DND-41 (cell line): ENCODE results near the gene PLCG1.

Experiments
- ATAC-seq: fragments of 200-7000 bp; cut with Tn5 transposase; 3 replicates; pipeline ENCODE4 v1.9.1; 2021; ENCODE audit warnings: low read depth; ENCODE audit not compliant: insufficient read depth
- DNase-seq: peaks from one replicate; pipeline ENCODE4 v3.0.0-alpha.2; 2020
- H2AFZ ChIP-seq: 2 replicates; pipeline ENCODE4 v1.6.0; 2012; ENCODE audit warnings: low read depth, low read length
- H3K27ac ChIP-seq: 2 replicates; pipeline ENCODE4 v1.5.1; 2012; ENCODE audit warnings: low read length, inconsistent platforms
- H3K27me3 ChIP-seq: fragments of 200-600 bp; sonication (generic); 2 replicates; pipeline ENCODE4 v1.6.0; 2012; ENCODE audit warnings: low read length, mild to moderate bottlenecking, inconsistent platforms; ENCODE audit not compliant: insufficient read depth, poor library complexity
- H3K36me3 ChIP-seq: 2 replicates; pipeline ENCODE4 v1.5.1; 2012; ENCODE audit warnings: low read length, inconsistent platforms; ENCODE audit not compliant: insufficient read depth
- H3K4me1 ChIP-seq: 2 replicates; pipeline ENCODE4 v1.5.1; 2012; ENCODE audit warnings: mild to moderate bottlenecking, low read length; ENCODE audit not compliant: insufficient read depth
- H3K4me2 ChIP-seq: 2 replicates; pipeline ENCODE4 v1.6.0; 2012; ENCODE audit warnings: mild to moderate bottlenecking, moderate library complexity, low read length, inconsistent platforms; ENCODE audit not compliant: insufficient read depth
- H3K4me3 ChIP-seq, 2 experiments: fragments of 200-600 bp in 1 of 2; shearing (Covaris generic) in 1 of 2; 2 replicates each; pipeline ENCODE4 v1.5.1; 2012 to 2016; ENCODE audit warnings: inconsistent platforms in 2 of 2, low read length in 2 of 2, mild to moderate bottlenecking in 2 of 2, low read depth in 1 of 2, moderate library complexity in 1 of 2
- H3K79me2 ChIP-seq: 2 replicates; pipeline ENCODE4 v1.6.0; 2012; ENCODE audit warnings: low read length, inconsistent platforms; ENCODE audit not compliant: insufficient read depth
- H3K9ac ChIP-seq: 2 replicates; pipeline ENCODE4 v1.6.0; 2012; ENCODE audit warnings: low read depth, mild to moderate bottlenecking, inconsistent platforms, low read length, moderate library complexity
- H3K9me3 ChIP-seq: 2 replicates; pipeline ENCODE4 v1.5.1; 2012; ENCODE audit warnings: low read length, moderate library complexity, mild to moderate bottlenecking, inconsistent platforms; ENCODE audit not compliant: insufficient read depth, severe bottlenecking
- H4K20me1 ChIP-seq: 2 replicates; pipeline ENCODE4 v1.6.0; 2012; ENCODE audit warnings: low read length; ENCODE audit not compliant: insufficient read depth
- EZH2 ChIP-seq: IDR thresholded peaks from 3 replicates; pipeline ENCODE4 v1.6.1; 2012; ENCODE audit warnings: borderline replicate concordance, low read depth, mild to moderate bottlenecking, moderate library complexity, low read length, inconsistent platforms; ENCODE audit not compliant: severe bottlenecking
- TF ChIP-seq, protein P1 (sequence below): IDR thresholded peaks from 2 replicates; pipeline ENCODE4 v1.5.1; 2012; ENCODE audit warnings: borderline replicate concordance, low read length, moderate library complexity, mild to moderate bottlenecking; ENCODE audit not compliant: poor library complexity, severe bottlenecking; ENCODE audit errors: extremely low read depth

PLCG1 gene

DNA sequence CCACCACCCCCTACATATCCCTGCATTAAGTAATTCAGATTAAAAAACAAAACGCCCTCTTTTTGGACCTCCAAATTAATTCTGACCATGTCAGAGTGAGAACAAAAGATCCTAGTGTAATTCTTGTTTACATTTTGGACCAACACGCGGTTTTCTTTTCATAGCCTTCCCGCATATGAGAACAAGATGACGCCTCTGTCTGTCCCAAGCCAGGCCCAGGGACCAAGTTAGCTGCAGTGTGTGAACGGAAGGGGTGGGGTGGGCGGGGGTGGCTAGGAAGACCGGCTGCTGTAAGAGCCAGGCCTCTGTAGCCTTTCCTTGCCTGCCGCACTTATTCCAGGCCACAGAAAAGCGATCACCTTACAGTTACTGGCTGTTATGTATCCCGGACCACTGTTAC lies 68.0 kb downstream of the PLCG1 start:
- Histone ChIP-seq H3K9ac (no peak overlapping the region), H3K4me3 (no peak overlapping the region), H3K4me1 (no peaks in the 10 kb centered on the region), H3K4me2 (no peak overlapping the region), H3K79me2 (no peaks in the 10 kb centered on the region), H4K20me1 (no peaks in the 10 kb centered on the region), H3K27ac (no peak overlapping the region), H3K9me3 (no peaks in the 10 kb centered on the region), H3K27me3 (no peaks in the 10 kb centered on the region), H2AFZ (no peak overlapping the region), H3K36me3 (peaks cover 20% of the 10 kb centered on the region)
- no peak for DNase-seq
- no peak for ATAC-seq
- no peak for TF ChIP-seq EZH2
- TF ChIP-seq, protein P1, sequence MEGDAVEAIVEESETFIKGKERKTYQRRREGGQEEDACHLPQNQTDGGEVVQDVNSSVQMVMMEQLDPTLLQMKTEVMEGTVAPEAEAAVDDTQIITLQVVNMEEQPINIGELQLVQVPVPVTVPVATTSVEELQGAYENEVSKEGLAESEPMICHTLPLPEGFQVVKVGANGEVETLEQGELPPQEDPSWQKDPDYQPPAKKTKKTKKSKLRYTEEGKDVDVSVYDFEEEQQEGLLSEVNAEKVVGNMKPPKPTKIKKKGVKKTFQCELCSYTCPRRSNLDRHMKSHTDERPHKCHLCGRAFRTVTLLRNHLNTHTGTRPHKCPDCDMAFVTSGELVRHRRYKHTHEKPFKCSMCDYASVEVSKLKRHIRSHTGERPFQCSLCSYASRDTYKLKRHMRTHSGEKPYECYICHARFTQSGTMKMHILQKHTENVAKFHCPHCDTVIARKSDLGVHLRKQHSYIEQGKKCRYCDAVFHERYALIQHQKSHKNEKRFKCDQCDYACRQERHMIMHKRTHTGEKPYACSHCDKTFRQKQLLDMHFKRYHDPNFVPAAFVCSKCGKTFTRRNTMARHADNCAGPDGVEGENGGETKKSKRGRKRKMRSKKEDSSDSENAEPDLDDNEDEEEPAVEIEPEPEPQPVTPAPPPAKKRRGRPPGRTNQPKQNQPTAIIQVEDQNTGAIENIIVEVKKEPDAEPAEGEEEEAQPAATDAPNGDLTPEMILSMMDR, result no peak

GRCh38 chr20:41213150-41213820 lies 75.9 kb downstream of the PLCG1 start:
- no peaks in the 10 kb centered on the region for H3K79me2 ChIP-seq
- no peak for ATAC-seq
- DNase-seq, result no peak

DNA sequence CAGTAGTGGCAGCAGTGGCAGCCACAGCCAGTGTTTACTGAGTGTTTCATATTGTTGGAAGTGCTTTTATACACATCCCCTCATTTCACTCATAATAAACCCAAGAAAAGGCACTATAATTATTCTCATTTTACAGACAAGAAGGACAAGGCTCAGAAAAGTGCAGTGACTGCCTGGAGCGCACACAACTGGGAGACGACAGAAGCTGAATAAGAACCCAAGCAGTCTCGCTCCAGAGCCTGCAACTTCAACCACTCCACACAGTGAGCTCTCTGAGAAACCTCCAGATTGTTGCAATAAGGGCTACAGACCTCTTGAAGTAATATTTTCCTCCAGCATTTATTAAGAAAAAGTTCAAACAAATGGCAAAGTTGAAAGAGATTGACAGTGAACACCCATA lies 76.9 kb downstream of the PLCG1 start:
- Histone ChIP-seq H3K9ac (no peak overlapping the region), H3K27ac (no peak overlapping the region), H3K4me2 (no peak overlapping the region), H3K79me2 (no peaks in the 10 kb centered on the region), H3K27me3 (no peaks in the 10 kb centered on the region), H2AFZ (no peak overlapping the region), H3K9me3 (no peaks in the 10 kb centered on the region), H3K4me1 (no peaks in the 10 kb centered on the region), H3K4me3 (no peak overlapping the region), H4K20me1 (no peaks in the 10 kb centered on the region), H3K36me3 (no peaks in the 10 kb centered on the region)
- no peak for ATAC-seq
- no peak for TF ChIP-seq EZH2
- TF ChIP-seq, protein P1, result no peak
- no peak for DNase-seq

More at GRCh38 chr20:41213150-41213820, 75.9 kb downstream of the PLCG1 start:
- Histone ChIP-seq H4K20me1 (no peaks in the 10 kb centered on the region), H3K9ac (no peak overlapping the region), H3K4me1 (no peaks in the 10 kb centered on the region), H2AFZ (no peak overlapping the region), H3K36me3 (no peaks in the 10 kb centered on the region), H3K9me3 (no peaks in the 10 kb centered on the region), H3K27ac (no peak overlapping the region), H3K4me3 (no peak overlapping the region), H3K4me2 (no peak overlapping the region), H3K27me3 (no peaks in the 10 kb centered on the region)
- TF ChIP-seq, protein P1, result no peak
- no peak for TF ChIP-seq EZH2

GRCh38 chr20:41214666-41215065 lies 77.3 kb downstream of the PLCG1 start:
- Histone ChIP-seq H3K36me3 (no peaks in the 10 kb centered on the region), H3K4me1 (no peaks in the 10 kb centered on the region), H3K27ac (no peak overlapping the region), H3K9ac (no peak overlapping the region), H3K4me3 (no peak overlapping the region), H3K4me2 (no peak overlapping the region), H3K9me3 (no peaks in the 10 kb centered on the region), H3K79me2 (no peaks in the 10 kb centered on the region), H3K27me3 (no peaks in the 10 kb centered on the region), H2AFZ (no peak overlapping the region), H4K20me1 (no peaks in the 10 kb centered on the region)
- TF ChIP-seq EZH2, result no peak
- TF ChIP-seq, protein P1, result no peak
- DNase-seq (no peak), ATAC-seq (no peak)
